GF-D8 (cell line): Measurements from ENCODE around the gene INPP5A.

Experiments
- DNase-seq: peaks from one replicate; lab custom pipeline; 2025; lab: John Stamatoyannopoulos, UW

The INPP5A gene

DNA sequence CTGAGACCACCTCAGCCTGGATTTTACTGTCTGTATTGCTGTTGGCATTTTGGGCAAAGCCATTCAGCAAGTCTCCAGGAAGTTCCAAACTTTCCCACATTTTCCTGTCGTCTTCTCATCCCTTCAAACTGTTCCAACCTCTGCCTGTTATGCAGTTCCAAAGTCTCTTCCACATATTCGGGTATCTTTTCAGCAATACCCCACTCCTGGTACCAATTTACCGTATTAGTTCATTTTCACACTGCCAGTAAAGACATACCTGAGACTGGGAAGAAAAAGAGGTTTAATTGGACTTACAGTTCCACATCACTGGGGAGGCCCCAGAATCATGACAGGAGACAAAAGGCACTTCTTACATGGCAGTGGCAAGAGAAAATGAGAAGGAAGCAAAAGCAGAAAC lies 62.8 kb downstream of the INPP5A start:
- no peak for DNase-seq

- no peak for DNase-seq
Observed at GRCh38 chr10:132601567-132601966, 64.0 kb downstream of the INPP5A start.

DNA sequence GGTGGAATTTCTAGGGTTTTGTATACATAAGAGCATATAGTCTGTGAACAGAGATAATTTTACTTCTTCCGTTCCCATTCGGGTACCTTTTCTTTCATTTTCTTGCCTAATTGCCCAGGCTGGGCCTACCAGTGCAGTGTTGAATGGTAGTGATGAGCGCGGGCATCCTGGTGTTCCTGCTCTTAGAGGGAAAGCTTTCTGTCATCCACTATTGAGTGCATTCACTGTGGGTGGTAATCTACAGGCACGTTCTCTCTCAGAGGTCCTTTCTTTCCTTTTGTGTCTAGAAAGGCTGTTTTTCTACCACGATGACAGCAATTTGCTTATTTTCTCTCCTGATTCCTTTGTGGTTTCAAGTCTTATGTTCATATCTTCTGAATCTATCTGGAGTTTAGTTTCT lies 65.0 kb downstream of the INPP5A start:
- no peak for DNase-seq

DNA sequence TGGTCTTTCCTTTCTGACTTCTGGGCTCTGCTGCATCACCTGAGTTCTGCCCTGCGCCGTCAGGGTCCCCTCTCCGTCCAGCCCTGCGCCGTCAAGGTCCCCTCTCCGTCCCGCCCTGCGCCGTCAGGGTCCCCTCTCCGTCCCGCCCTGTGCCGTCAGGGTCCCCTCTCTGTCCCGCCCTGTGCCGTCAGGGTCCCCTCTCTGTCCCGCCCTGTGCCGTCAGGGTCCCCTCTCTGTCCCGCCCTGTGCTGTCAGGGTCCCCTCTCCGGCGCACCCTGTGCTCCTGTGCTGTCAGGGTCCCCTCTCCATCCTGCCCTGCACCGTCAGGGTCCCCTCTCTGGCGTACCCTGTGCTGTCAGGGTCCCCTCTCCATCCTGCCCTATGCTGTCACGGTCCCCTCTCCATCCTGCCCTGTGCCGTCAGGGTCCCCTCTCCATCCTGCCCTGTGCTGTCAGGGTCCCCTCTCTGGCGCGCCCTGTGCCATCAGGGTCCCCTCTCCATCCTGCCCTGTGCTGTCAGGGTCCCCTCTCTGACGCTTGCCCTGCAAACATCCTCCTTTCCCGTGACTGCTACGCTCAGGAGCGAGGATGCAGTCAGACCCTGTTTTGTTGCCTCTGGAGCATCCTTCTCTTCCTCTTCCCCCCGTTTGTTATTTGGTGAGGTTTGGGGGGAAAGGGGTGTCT lies 66.4 kb downstream of the INPP5A start:
- DNase-seq = no peak

GRCh38 chr10:132604686-132605085 lies 67.1 kb downstream of the INPP5A start:
- DNase-seq = no peak

DNA sequence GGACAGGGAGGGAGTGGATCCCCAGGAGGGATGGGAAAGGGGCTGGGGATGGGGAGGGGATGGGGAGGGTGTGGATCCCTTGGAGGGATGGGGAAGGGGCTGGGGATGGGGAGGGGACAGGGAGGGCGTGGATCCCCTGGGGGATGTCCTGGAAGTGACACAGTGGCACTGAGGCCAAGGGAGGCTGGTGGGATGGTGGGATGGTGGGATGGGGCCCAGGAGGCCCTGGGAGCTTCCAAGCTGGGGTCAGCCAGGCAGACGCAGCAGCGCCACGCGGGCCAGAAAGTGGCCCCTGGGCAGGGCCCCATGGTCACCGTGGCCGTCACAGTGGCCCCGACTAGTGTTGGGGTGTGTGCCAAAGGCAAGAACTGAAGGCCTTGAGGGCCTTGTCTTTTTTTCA lies 67.8 kb downstream of the INPP5A start:
- DNase-seq = no peak

DNA sequence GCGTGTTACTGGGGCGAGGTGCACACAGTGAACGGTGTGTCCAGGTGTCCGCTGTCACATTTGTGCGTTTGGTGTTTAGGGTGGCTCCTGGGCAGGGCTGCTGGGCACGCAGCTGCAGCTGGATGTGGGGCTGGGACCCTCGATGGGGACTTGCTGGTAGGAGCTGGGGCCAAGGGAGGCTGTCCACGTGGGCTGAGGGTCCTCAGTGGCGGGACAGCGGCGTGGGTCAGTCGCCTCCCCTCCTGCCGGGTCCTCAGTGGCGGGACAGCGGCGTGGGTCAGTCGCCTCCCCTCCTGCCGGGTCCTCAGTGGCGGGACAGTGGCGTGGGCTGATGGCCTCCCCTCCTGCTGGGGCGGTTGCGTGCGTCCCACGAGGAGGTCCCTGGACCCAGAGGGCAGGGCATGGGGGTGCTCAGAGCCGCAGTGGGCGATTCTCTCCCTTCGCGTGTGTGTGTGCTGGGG lies 68.5 kb downstream of the INPP5A start:
- DNase-seq = no peak

DNA sequence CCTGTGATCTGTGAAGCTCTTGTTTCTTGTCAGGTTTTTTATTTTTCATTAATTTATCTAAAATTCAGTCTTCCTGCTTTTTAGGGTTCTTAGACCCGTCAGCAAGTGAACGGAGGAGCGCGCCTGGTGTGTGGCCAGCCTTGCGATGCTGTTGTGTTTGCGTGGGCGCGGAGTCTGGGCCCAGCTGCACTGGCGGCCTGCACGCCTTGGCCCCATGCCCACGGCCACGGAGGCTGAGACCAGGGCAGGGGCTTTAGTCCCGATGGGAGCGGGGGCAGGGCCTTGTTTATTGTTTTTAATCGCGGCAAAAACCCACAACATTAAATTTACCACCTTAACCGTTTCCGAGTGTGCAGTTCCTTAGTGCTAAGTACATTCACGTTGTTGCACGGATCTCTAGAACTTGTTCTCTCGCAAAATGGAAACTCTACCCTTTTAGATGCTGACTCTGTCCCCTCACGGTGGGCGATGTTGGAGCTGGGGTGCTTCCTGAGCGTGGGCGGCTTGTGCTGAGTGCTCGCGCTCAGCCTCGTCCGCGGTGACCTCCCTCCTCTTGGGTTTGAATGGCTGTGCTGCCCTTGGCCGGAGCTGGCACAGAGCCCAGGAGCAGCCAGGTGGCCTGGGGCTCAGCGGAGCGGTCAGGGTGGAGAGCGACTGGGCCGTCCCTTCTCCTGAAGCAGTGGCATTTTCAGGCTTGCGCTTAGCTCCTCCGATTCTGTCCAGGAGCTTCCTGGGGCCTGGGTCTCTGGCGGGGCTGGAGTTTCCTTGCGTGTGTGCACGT lies 69.1 kb downstream of the INPP5A start:
- DNase-seq = no peak

DNA sequence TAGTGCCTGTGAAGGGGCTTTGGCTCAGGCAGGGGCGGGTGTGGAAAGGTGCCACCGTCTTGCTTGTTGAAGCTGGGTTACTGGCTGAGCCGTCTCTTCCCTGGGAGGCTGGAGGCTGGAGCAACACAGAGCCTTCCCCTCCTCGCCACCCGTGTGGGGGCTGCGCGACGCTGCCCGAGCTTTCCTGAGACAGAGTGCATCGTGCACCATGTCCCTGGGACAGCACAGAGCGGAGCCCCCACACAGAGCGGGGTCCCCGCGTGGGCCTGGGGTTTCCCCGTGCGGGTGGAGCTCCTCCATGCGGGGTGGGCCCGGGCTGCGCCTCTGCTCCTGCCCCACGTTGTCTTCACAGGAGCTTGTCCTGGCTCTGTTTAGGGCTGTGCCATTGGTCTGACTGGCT lies 69.9 kb downstream of the INPP5A start:
- DNase-seq = no peak

DNA sequence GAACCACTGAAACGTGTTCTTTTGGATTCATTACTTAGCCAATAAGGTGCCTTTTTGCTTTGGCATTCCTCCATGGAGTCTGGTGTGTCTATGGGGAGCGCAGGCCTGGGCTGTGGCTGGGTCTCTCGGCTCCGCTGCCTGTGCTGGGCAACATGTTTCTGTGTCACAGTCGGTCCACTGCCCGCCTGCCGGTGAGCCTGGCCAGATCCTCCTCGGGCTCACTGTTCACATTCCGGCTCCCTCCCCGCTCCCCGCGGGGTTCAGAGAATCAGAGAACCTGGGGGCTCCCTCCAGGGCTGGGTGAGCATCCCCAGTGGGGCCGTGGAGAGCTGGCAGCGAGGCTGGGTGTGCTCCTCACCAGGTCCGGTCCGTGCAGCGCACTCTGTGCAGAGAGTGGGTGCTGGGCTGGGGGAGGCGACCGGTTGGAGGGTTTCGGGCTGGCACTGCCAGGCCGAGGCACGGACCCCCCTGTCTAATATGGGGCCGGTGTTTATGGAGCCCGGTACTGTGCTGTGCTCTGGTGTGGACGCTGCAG lies 70.4 kb downstream of the INPP5A start:
- no peak for DNase-seq

GRCh38 chr10:132608511-132609195 lies 71.1 kb downstream of the INPP5A start:
- DNase-seq = no peak

DNA sequence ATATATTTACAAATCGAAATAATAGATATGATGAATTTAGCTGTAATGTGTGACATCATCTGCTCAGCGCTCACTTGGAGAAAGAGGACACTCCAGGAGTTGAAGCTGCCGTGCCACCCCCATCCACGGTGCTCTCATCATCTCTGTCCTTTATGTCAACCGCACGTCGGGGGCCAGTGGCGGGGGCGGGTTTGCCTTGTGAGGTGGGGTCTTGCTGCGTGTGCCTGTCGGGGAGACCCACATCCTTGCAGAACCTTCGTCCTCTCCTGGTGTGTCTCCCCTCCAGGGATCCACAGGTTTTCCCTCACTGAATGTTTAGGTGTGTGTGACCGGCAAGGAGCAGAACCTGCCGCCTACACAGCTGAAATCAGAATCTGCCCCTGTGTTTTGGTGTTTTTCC lies 71.6 kb downstream of the INPP5A start:
- DNase-seq = no peak

DNA sequence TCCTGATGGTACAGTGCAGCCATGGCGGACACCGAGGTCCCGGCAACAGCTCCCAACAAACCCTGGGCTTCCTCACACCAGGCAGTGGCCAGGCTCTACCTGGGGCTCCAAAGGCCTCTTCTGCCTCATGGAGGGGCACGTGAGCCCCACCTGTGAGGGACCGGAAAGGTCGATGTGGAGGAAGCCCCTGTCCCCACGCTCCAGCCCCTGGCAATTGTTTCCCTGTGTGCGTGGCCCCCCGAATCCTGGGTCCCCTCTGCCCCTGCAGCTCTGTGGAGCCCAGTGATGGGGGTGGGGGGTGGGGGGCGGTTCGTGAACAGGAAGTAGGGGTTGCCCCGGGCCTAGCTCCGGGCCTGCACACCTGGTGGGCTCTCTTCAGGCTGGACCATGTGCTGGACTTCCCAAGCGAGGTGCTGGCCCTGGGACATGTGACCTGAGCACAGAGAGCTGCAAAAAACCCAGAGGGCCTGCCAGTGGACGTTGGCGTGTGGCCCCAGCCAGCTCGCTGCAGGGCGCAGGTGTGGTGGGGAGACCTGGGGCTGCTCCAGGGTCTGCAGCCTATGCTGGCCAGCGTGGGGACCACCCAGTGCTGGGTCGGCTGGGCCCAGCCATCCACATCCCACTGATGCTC lies 72.6 kb downstream of the INPP5A start:
- DNase-seq = no peak

DNA sequence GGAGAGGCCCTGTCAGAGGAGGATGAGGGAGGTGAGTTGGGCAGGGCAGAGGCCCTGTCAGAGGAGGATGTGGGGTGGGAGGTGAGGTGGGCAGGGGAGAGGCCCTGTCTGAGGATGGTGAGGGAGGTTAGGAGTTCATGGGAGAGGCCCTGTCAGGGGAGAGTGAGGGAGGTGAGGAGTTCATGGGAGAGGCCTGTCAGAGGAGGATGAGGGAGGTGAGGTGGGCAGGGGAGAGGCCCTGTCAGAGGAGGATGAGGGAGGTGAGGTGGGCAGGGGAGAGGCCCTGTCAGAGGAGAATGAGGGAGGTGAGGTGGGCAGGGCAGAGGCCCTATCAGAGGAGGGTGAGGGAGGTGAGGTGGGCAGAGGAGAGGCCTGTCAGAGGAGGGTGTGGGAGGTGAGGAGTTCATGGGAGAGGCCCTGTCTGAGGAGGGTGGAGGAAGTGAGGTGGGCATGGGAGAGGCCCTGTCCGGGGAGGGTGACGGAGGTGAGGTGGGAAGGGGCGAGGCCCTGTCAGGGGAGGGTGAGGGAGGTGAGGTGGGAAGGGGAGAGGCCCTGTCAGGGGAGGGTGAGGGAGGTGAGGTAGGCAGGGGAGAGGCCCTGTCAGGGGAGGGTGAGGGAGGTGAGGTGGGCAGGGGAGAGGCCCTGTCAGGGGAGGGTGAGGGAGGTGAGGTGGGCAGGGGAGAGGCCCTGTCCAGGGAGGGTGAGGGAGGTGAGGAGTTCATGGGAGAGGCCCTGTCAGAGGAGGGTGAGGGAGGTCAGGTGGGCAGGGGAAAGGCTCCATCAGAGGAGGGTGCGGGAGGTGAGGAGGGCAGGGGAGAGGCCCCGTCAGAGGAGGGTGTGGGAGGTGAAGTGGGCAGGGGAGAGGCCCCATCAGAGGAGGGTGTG lies 73.7 kb downstream of the INPP5A start:
- no peak for DNase-seq

DNA sequence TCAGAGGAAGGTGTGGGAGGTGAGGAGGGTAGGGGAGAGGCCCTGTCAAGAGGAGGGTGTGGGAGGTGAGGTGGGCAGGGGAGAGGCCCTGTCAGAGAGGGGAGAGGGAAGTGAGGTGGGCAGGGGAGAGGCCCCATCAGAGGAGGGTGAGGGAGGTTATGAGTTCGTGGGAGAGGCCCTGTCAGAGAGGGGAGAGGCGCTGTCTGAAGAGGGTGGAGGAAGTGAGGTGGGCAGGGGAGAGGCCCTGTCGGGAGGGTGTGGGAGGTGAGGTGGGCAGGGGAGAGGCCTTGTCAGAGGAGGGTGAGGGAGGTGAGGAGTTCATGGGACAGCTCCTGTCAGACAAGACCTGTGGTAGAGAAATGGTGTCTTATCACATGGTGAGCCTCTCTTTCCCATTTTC lies 74.4 kb downstream of the INPP5A start:
- no peak for DNase-seq

DNA sequence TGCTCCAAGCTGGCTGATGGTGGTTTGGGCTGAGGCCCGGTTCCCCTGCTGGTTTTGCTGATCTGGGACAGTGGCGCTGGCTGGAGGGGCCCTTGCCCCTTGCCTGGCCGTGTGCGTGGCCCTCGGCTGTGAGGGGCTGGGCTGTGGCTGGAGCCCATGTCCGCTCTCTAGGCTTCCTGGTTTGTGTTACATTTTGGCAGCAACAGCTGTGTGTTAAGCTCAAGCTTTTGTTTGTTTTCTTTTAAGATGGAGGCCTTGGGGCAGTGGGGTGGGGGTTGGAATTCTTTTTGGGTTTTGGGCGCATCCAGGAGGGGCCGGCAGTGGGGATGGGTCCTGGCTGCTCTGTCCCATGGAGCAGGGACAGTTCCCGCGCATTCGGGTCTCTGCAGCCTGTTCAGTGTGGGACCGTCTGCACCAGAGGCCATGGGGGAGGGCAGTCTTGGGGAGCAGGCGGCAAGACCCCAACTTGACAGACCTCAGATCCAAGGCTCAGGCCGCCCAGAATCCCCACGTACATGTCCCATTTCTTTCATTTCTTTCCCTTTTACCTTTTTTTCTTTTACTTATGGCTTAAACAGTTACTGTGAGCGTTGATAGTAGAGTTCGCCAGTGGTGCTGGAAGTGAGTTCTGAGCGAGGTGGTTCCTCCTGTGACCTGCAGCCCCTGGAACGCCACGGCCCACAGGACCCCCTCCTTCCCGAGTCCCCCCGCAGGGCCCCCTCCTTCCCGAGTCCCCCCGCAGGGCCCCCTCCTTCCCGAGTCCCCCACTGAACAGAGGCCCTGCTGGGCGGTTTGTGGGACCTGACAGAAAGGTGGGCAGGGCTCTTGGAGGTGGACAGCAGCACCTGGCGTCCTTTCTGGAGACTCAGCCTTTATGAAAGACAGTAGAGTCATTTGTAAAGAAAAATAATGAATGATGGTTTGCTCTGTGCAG lies 75.3 kb downstream of the INPP5A start:
- DNase-seq = no peak

DNA sequence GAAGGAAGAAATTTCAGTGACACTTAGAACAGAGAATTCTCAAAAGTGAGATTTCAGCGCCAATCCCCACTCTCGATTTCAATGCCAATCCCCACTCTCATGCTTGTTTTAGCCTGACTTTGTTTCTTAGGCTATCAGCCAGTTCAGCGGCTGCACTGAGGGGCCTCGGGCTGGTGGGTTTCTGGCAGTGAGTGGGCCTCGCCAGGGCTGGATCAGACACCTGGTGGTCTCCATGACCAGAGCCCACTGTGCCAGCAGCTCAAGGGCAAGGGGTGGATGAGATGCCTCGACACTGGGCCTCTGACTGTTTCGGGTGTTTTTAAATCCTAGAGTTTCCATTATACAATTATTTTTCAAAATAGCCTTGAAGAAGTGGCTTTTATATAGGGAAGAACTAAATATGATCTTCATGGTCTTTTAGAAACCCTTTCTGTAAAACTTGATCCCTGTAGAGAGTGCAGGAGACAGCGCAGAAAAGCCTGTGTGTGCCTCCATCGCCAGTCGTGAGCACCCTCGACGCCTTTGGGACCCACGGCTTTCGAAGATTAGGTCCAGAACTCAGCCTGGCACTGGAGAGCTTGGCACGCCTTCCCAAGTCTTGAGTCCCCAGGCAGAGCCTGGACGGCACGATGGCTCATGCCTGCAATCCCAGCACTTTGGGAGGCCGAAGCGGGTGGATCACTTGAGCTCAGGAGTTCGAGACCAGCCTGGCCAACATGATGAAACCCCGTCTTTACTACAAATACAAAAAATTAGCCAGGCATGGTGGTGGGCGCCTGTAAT lies 76.2 kb downstream of the INPP5A start:
- DNase-seq = no peak

GRCh38 chr10:132614431-132615340 lies 77.1 kb downstream of the INPP5A start:
- no peak for DNase-seq
